Upper lobe of right lung (tissue), 1 donor: ENCODE results near the gene WDR89. TPM values are rescaled to one million over a fixed set of nuclear protein-coding genes. Genes with fewer than 3 reads are reported as not detected.

Experiments
- ATAC-seq: fragments of 200-7000 bp; cut with Tn5 transposase; one replicate; pipeline ENCODE4 v1.9.1; 2020; ENCODE audit warnings: mild to moderate bottlenecking, moderate library complexity
- DNase-seq: peaks from one replicate; pipeline ENCODE4 v3.0.0-alpha.2; 2020
- H3K27ac ChIP-seq: fragments of 200-600 bp; one replicate; pipeline ENCODE4 v1.8.0; 2022
- H3K27me3 ChIP-seq: fragments of 200-600 bp; one replicate; pipeline ENCODE4 v1.8.0; 2022; ENCODE audit warnings: mild to moderate bottlenecking
- H3K36me3 ChIP-seq: fragments of 200-600 bp; one replicate; pipeline ENCODE4 v1.8.0; 2022
- H3K4me1 ChIP-seq: fragments of 200-600 bp; one replicate; pipeline ENCODE4 v1.8.0; 2022
- H3K4me3 ChIP-seq: fragments of 200-600 bp; one replicate; pipeline ENCODE4 v1.8.0; 2022; ENCODE audit warnings: mild to moderate bottlenecking
- H3K9me3 ChIP-seq: fragments of 200-600 bp; one replicate; pipeline ENCODE4 v1.8.0; 2022
- intact Hi-C: fragments of 100-400 bp; cut with DNase I; formaldehyde crosslinking; loops from one replicate; pipeline ENCODE4 v1.11.0; 2022
- total RNA-seq: library from RNA; stranded (reverse); fragmentation: NEBNext Ultra II Directional; extraction: Animal tissue kit (Norgen Biotek cat#: 25700); gene quantifications from one replicate; pipeline ENCODE4 v1.2.1, GENCODE V29; 2021
- TF ChIP-seq, protein P1 (sequence below): fragments of 200-600 bp; IDR thresholded peaks from one replicate; pipeline ENCODE4 v1.8.0; 2022; ENCODE audit warnings: antibody characterized with exemption
- donor health status: DM: no; HTN: yes; CAD: no; lungs with severe emphysema.

The WDR89 gene
- total RNA-seq, 1 donor from 2014 or later = 12.4 TPM

DNA sequence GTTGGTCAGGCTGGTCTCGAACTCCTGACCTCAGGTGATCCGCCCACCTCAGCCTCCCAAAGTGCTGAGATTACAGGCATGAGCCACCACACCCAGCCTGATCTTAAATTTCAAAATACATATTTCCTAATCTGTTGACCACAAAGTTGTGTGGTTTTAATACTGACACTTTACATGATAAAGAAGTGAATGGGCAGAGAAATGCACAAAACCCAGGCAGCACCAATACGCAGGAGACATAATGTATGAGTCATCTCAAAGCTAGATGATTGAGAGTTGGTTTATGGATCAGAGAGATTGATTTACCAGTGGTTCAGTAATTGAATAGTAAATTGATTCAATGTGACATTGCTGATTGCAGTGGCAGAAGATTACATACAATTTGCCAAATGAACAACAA is 79.3 kb downstream of the WDR89 start:
- TF ChIP-seq, protein P1, sequence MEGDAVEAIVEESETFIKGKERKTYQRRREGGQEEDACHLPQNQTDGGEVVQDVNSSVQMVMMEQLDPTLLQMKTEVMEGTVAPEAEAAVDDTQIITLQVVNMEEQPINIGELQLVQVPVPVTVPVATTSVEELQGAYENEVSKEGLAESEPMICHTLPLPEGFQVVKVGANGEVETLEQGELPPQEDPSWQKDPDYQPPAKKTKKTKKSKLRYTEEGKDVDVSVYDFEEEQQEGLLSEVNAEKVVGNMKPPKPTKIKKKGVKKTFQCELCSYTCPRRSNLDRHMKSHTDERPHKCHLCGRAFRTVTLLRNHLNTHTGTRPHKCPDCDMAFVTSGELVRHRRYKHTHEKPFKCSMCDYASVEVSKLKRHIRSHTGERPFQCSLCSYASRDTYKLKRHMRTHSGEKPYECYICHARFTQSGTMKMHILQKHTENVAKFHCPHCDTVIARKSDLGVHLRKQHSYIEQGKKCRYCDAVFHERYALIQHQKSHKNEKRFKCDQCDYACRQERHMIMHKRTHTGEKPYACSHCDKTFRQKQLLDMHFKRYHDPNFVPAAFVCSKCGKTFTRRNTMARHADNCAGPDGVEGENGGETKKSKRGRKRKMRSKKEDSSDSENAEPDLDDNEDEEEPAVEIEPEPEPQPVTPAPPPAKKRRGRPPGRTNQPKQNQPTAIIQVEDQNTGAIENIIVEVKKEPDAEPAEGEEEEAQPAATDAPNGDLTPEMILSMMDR = no peak
- Histone ChIP-seq H3K36me3 (no peaks in the 10 kb centered on the region), H3K27me3 (no peaks in the 10 kb centered on the region), H3K9me3 (no peaks in the 10 kb centered on the region), H3K27ac (no peak overlapping the region), H3K4me1 (no peaks in the 10 kb centered on the region), H3K4me3 (no peak overlapping the region)
- ATAC-seq = peak; percentile 57
- intact Hi-C loops = no loop called here
- no peak for DNase-seq

DNA sequence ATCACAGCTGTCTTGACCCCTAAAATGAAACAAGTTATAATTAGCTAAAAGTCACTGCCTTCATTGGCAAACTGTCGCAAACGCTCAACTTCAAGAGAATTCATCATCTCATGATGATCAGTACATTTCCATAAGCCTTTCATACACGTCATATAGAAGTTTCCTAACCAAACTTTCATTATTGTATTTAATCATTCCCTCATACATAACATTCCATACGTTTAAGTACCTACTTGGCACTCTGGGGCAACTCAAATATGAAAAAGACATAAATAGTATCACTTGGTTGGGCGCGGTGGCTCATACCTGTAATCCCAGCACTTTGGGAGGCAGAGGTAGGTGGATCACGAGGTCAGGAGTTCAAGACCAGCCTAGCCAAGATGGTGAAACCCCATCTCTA is 86.1 kb downstream of the WDR89 start:
- Histone ChIP-seq H3K27me3 (no peaks in the 10 kb centered on the region), H3K9me3 (no peaks in the 10 kb centered on the region), H3K4me3 (no peak overlapping the region), H3K4me1 (no peaks in the 10 kb centered on the region), H3K27ac (no peak overlapping the region), H3K36me3 (no peaks in the 10 kb centered on the region)
- ATAC-seq (no peak), DNase-seq (no peak)
- TF ChIP-seq, protein P1 = no peak
- intact Hi-C loops = no loop called here

- H3K9me3 ChIP-seq = no peaks in the 10 kb centered on the region
- no peak for DNase-seq
- H3K27ac ChIP-seq = no peak overlapping the region
- H3K27me3 ChIP-seq = no peaks in the 10 kb centered on the region
- ATAC-seq = no peak
- H3K4me1 ChIP-seq = no peaks in the 10 kb centered on the region
- intact Hi-C loops = no loop called here
- H3K4me3 ChIP-seq = no peak overlapping the region
- TF ChIP-seq, protein P1 = no peak
- no peaks in the 10 kb centered on the region for H3K36me3 ChIP-seq
Measured at GRCh38 chr14:63551332-63551731, 90.3 kb downstream of the WDR89 start.

GRCh38 chr14:63547798-63548335 is 93.8 kb downstream of the WDR89 start:
- peaks cover 6% of the 10 kb centered on the region for H3K4me1 ChIP-seq
- DNase-seq (no peak), ATAC-seq (no peak)
- H3K4me3 ChIP-seq = no peak overlapping the region
- no peaks in the 10 kb centered on the region for H3K27me3 ChIP-seq
- no peak overlapping the region for H3K27ac ChIP-seq
- intact Hi-C loops = no loop called here
- no peaks in the 10 kb centered on the region for H3K36me3 ChIP-seq
- H3K9me3 ChIP-seq = no peaks in the 10 kb centered on the region
- TF ChIP-seq, protein P1 = no peak

Other genes with a start within 250 kb of the WDR89 start
- 46.0 TPM for gene PPP2R5E, start 98.5 kb downstream of the WDR89 start, total RNA-seq
- gene SGPP1, start 86.2 kb upstream of the WDR89 start, total RNA-seq = 22.3 TPM
- 121 TPM for gene SYNE2, start 211.1 kb upstream of the WDR89 start, total RNA-seq